ENCODE data around the gene DHX34.
"Not testable (repeated sequence)": the region's sequence is repeated elsewhere in the genome, so short reads cannot be mapped to it uniquely, and the experiment has no call there.

The DHX34 gene

GRCh38 chr19:47387623-47388022 is 38.5 kb downstream of the DHX34 start:
- not testable (repeated sequence) for DNase-seq (ENCODE audit: low read depth in 3 of 3, low spot score in 1 of 3)

GRCh38 chr19:47388721-47389120 is 39.6 kb downstream of the DHX34 start:
- not testable (repeated sequence) for DNase-seq (ENCODE audit: low read depth in 3 of 3, low spot score in 1 of 3)

GRCh38 chr19:47389150-47389556 is 40.0 kb downstream of the DHX34 start:
- no peak for DNase-seq (ENCODE audit: low read depth in 3 of 3, low spot score in 1 of 3)

GRCh38 chr19:47390533-47391488 is 41.7 kb downstream of the DHX34 start:
- DNase-seq (ENCODE audit: low read depth in 3 of 3, low spot score in 1 of 3): no peak

- DNase-seq (ENCODE audit: low read depth in 3 of 3, low spot score in 1 of 3): peak; percentile 65 to 83 (median 66)
These were observed 42.6 kb downstream of the DHX34 start for GRCh38 chr19:47391510-47392223.

- no peak for DNase-seq (ENCODE audit: low read depth in 3 of 3, low spot score in 1 of 3)
These were observed 49.8 kb downstream of the DHX34 start for GRCh38 chr19:47398707-47399597.

- no peak for DNase-seq (ENCODE audit: low read depth in 3 of 3, low spot score in 1 of 3)
These were observed 53.4 kb downstream of the DHX34 start for GRCh38 chr19:47402504-47402903.

GRCh38 chr19:47404334-47405196 is 55.5 kb downstream of the DHX34 start:
- no peak for DNase-seq (ENCODE audit: low read depth in 3 of 3, low spot score in 1 of 3)

GRCh38 chr19:47405197-47405550 is 56.1 kb downstream of the DHX34 start:
- no peak for DNase-seq (ENCODE audit: low read depth in 3 of 3, low spot score in 1 of 3)

- DNase-seq (ENCODE audit: low read depth in 3 of 3, low spot score in 1 of 3): no peak
These were observed 56.8 kb downstream of the DHX34 start for GRCh38 chr19:47405854-47406417.

GRCh38 chr19:47406711-47407416 is 57.7 kb downstream of the DHX34 start:
- no peak for DNase-seq (ENCODE audit: low read depth in 3 of 3, low spot score in 1 of 3)

GRCh38 chr19:47407417-47407774 is 58.3 kb downstream of the DHX34 start:
- no peak for DNase-seq (ENCODE audit: low read depth in 3 of 3, low spot score in 1 of 3)

- DNase-seq (ENCODE audit: low read depth in 3 of 3, low spot score in 1 of 3): no peak
These were observed 59.2 kb downstream of the DHX34 start for GRCh38 chr19:47408156-47408938.

- DNase-seq (ENCODE audit: low read depth in 3 of 3, low spot score in 1 of 3): no peak
These were observed 62.0 kb downstream of the DHX34 start for GRCh38 chr19:47411101-47411500.

- not testable (repeated sequence) for DNase-seq (ENCODE audit: low read depth in 3 of 3, low spot score in 1 of 3)
These were observed 62.6 kb downstream of the DHX34 start for GRCh38 chr19:47411696-47412095.

GRCh38 chr19:47413941-47414340 is 64.8 kb downstream of the DHX34 start:
- no peak for DNase-seq (ENCODE audit: low read depth in 3 of 3, low spot score in 1 of 3)

GRCh38 chr19:47414469-47414868 is 65.4 kb downstream of the DHX34 start:
- DNase-seq (ENCODE audit: low read depth in 3 of 3, low spot score in 1 of 3): no peak

GRCh38 chr19:47415953-47416642 is 67.0 kb downstream of the DHX34 start:
- no peak for DNase-seq (ENCODE audit: low read depth in 3 of 3, low spot score in 1 of 3)
